Esophagus muscularis mucosa (tissue), 4 donors: ENCODE data around the gene TEAD1. TPM values are rescaled to one million over a fixed set of nuclear protein-coding genes. Genes with fewer than 3 reads are reported as not detected.

Experiments
- DNase-seq: peaks from one replicate; pipeline ENCODE4 v3.0.0-alpha.2; 2017; ENCODE audit errors: extremely low spot score
- H3K27ac ChIP-seq, 4 donors: fragments of 200-600 bp; sonication (generic); replicated peaks in 1 of 4; 1 replicate in 3 of 4; 2 replicates in 1 of 4; pipeline ENCODE4 v1.5.1; 2016 to 2019; ENCODE audit warnings: mild to moderate bottlenecking in 1 of 4
- H3K27me3 ChIP-seq, 4 donors: fragments of 200-600 bp; sonication (generic); one replicate each; pipeline versions ENCODE4 v1.5.1 to v1.6.0; 2016 to 2019
- H3K36me3 ChIP-seq, 4 donors: fragments of 200-600 bp; sonication (generic); one replicate each; pipeline ENCODE4 v1.5.1; 2016 to 2019
- H3K4me1 ChIP-seq, 4 donors: fragments of 200-600 bp; sonication (generic); one replicate each; pipeline ENCODE4 v1.5.1; 2016 to 2019
- H3K4me3 ChIP-seq, 4 donors: fragments of 200-600 bp; sonication (generic); 1 replicate in 2 of 4; 2 replicates in 2 of 4; pipeline ENCODE4 v1.5.1; 2016 to 2019; ENCODE audit warnings: mild to moderate bottlenecking in 4 of 4, moderate library complexity in 1 of 4
- H3K9me3 ChIP-seq, 4 donors: fragments of 200-600 bp; sonication (generic); 1 replicate in 3 of 4; 2 replicates in 1 of 4; pipeline ENCODE4 v1.5.1; 2016 to 2019
- EP300 ChIP-seq: sonication (generic); formaldehyde crosslinking; IDR thresholded peaks from one replicate; pipeline ENCODE4 v1.6.1; 2017; ENCODE audit warnings: antibody characterized with exemption
- POLR2A ChIP-seq: fragments of 450-650 bp; IDR thresholded peaks from one replicate; pipeline ENCODE4 v1.6.1; 2017; ENCODE audit warnings: antibody characterized with exemption, moderate library complexity, mild to moderate bottlenecking, low read depth
- POLR2AphosphoS5 ChIP-seq, 2 donors: sonication (generic); formaldehyde crosslinking; IDR thresholded peaks; one replicate each; pipeline ENCODE4 v1.6.1; 2017; ENCODE audit warnings: antibody characterized with exemption in 2 of 2
- WGBS: methylation state at CpG from one replicate; pipeline ENCODE4 v1.1.5; 2018; 5-methylcytosine and 5-hydroxymethylcytosine counted together
- intact Hi-C: fragments of 100-400 bp; cut with DNase I; formaldehyde crosslinking; loops from one replicate; pipeline ENCODE4 v1.15.1; 2023
- total RNA-seq, 4 donors: library from RNA; depleted of rRNA; stranded (reverse); fragments of >200 nt; gene quantifications; one replicate each; pipeline versions ENCODE4 v1.1.0 to v1.2.1, GENCODE V29; 2016
- TF ChIP-seq, protein P1 (sequence below), 3 experiments: fragments of 200-600 bp in 2 of 3; fragments of 450-650 bp in 1 of 3; sonication (generic) in 2 of 3; IDR thresholded peaks; one replicate each; pipeline ENCODE4 v1.5.1; 2017 to 2019; ENCODE audit warnings: antibody characterized with exemption in 3 of 3, mild to moderate bottlenecking in 2 of 3, moderate library complexity in 1 of 3

Gene TEAD1
- total RNA-seq, 4 donors from 2014 or later, result 147 to 307 (median 232) TPM

DNA sequence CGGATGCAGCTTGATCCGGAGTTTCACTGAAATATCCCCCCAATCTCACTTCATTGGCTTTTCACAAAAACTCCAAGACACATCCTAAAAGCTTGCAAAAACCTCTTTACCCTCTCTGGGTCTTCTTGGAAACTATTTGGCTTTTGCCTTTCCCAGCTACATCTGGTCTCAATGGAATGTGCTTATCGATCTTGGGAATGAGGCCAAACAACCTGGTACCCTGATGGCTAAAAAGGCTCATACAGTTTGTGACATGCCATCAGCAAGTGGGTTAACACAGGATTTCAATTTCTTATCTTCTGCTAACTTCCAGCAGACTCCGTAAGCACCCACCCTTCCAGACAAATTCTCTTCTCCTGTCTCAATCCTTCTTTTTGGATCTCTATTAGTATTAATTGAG lies 45.9 kb upstream of the TEAD1 start:
- WGBS, result 85% methylated on average over 4 of the region's 4 CpGs
- Histone ChIP-seq H3K9me3 (peaks cover 0 to 12% (median 8%) of the 10 kb centered on the region in 4 donors), H3K4me1 (no peaks in the 10 kb centered on the region), H3K27ac (no peak overlapping the region), H3K36me3 (no peaks in the 10 kb centered on the region), H3K27me3 (no peaks in the 10 kb centered on the region), H3K4me3 (no peak overlapping the region)
- intact Hi-C loops, result no loop called here
- no peak for DNase-seq
- no peak for TF ChIP-seq POLR2A
- TF ChIP-seq EP300, result no peak
- TF ChIP-seq, protein P1, sequence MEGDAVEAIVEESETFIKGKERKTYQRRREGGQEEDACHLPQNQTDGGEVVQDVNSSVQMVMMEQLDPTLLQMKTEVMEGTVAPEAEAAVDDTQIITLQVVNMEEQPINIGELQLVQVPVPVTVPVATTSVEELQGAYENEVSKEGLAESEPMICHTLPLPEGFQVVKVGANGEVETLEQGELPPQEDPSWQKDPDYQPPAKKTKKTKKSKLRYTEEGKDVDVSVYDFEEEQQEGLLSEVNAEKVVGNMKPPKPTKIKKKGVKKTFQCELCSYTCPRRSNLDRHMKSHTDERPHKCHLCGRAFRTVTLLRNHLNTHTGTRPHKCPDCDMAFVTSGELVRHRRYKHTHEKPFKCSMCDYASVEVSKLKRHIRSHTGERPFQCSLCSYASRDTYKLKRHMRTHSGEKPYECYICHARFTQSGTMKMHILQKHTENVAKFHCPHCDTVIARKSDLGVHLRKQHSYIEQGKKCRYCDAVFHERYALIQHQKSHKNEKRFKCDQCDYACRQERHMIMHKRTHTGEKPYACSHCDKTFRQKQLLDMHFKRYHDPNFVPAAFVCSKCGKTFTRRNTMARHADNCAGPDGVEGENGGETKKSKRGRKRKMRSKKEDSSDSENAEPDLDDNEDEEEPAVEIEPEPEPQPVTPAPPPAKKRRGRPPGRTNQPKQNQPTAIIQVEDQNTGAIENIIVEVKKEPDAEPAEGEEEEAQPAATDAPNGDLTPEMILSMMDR (IDR thresholded peaks at IDR 0.05), result no peak
- no peak for TF ChIP-seq POLR2AphosphoS5 (IDR thresholded peaks at IDR 0.05)

DNA sequence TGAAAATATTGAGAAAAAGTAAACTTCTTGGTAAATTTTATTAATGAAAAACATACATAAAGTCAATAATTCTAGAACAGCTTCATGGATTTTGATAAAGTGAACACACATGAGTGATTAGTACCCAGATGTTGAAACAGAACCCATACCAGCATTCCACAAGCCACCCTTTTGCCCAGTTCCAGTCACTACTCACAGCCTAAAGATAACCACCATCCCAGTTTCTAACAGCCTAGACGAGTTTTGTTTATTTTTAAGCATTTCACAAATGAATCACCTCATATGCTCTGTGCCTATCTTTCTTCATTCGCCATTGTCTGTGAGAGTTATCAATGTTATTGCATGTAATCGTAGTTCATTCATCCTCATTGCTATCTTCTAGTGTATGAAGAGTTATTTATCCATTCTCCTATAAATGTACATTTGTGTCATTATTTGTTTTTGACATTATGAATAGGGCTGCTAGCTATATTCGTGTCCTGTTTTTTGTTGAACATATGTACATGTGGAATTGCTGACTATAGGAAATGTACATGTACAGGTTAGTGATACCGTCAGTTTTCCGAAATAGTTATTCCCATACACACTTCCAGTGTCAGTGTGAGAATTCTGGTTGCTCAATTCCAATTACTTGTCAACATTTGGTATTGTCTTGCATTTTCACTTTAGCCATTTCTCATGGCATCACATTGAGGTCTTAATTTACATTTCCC lies 44.5 kb upstream of the TEAD1 start:
- 86% methylated on average over 6 of the region's 6 CpGs for WGBS

GRCh38 chr11:12631651-12632050 lies 42.6 kb upstream of the TEAD1 start:
- WGBS, result 88% methylated on average over 4 of the region's 4 CpGs
- Histone ChIP-seq H3K27me3 (no peaks in the 10 kb centered on the region), H3K4me3 (no peak overlapping the region), H3K4me1 (no peaks in the 10 kb centered on the region), H3K9me3 (no peaks in the 10 kb centered on the region), H3K27ac (no peak overlapping the region), H3K36me3 (no peaks in the 10 kb centered on the region)
- intact Hi-C loops, result no loop called here
- TF ChIP-seq, protein P1 (IDR thresholded peaks at IDR 0.05), result no peak
- TF ChIP-seq EP300 (no peak), POLR2AphosphoS5 (IDR thresholded peaks at IDR 0.05) (no peak), POLR2A (no peak)
- DNase-seq, result no peak

More for the DNA sequence above, 44.5 kb upstream of the TEAD1 start:
- DNase-seq, result no peak
- Histone ChIP-seq H3K4me1 (no peaks in the 10 kb centered on the region), H3K27me3 (no peaks in the 10 kb centered on the region), H3K27ac (no peak overlapping the region), H3K36me3 (no peaks in the 10 kb centered on the region), H3K4me3 (no peak overlapping the region), H3K9me3 (peaks cover 0 to under 1% (median 0%) of the 10 kb centered on the region in 4 donors)
- intact Hi-C loops, result no loop called here
- TF ChIP-seq POLR2AphosphoS5 (IDR thresholded peaks at IDR 0.05) (no peak), POLR2A (no peak), EP300 (no peak)
- TF ChIP-seq, protein P1 (IDR thresholded peaks at IDR 0.05), result no peak

DNA sequence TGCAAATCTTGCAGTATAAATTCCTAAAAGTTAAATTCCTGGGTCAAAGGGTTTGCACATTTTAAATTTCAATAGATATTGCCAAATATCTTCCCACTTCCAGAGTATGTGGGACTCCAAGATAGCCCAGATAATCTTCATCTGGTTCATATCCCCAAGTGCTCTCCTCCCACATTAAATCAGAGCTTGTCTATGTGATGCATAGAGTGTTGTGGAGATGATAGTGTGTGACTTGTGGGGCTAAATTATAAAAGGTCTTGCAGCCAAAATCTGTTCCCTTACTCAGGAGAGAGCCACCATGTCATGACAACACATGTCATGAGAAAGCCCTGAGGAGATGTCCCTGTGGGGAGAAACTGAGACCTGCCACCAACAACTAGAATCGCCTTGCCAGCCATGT lies 39.9 kb upstream of the TEAD1 start:
- H3K27ac ChIP-seq, result no peak overlapping the region
- TF ChIP-seq POLR2AphosphoS5 (IDR thresholded peaks at IDR 0.05) (no peak), POLR2A (no peak), EP300 (no peak)
- TF ChIP-seq, protein P1 (IDR thresholded peaks at IDR 0.05), result no peak
- H3K27me3 ChIP-seq, result no peaks in the 10 kb centered on the region
- intact Hi-C loops, result no loop called here
- no peaks in the 10 kb centered on the region for H3K36me3 ChIP-seq
- DNase-seq, result no peak
- no peak overlapping the region for H3K4me3 ChIP-seq
- WGBS, result 100% methylated on average over 1 of the region's 1 CpG
- no peaks in the 10 kb centered on the region for H3K4me1 ChIP-seq
- no peaks in the 10 kb centered on the region for H3K9me3 ChIP-seq
